OCI-LY7 (cell line): ENCODE measurements around the gene COX8A.

ENCODE experiments used
- EZH2phosphoT487 ChIP-seq: fragments of 200-600 bp; sonication (generic); IDR thresholded peaks from 2 replicates; pipeline ENCODE4 v1.6.1; 2018; ENCODE audit warnings: low read depth, borderline replicate concordance, mild to moderate bottlenecking, mixed run types, antibody characterized with exemption, low read length, moderate library complexity, mixed read lengths
- TF ChIP-seq, protein P1 (sequence below): fragments of 200-600 bp; sonication (generic); conservative IDR thresholded peaks from 2 replicates; pipeline ENCODE4 v1.5.1; 2014; ENCODE audit warnings: mild to moderate bottlenecking, antibody characterized with exemption, low read length, moderate library complexity, mixed read lengths

DNA sequence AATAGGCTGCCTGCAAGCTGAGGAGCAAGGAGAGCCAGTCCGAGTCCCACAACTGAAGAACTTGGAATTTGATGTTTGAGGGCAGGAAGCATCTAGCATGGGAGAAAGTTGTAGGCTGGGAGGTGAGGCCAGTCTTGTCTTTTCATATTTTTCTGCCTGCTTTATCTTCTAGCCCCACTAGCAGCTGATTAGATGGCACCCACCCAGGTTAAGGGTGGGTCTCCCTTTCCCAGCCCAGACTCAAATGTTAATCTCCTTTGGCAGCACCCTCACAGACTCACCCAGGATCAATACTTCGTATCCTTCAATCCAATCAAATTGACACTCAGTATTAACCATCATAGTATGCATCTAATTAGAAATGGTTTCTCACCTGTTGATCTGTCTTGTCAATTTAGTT lies 5.0 kb upstream of the COX8A start:
- TF ChIP-seq, protein P1, sequence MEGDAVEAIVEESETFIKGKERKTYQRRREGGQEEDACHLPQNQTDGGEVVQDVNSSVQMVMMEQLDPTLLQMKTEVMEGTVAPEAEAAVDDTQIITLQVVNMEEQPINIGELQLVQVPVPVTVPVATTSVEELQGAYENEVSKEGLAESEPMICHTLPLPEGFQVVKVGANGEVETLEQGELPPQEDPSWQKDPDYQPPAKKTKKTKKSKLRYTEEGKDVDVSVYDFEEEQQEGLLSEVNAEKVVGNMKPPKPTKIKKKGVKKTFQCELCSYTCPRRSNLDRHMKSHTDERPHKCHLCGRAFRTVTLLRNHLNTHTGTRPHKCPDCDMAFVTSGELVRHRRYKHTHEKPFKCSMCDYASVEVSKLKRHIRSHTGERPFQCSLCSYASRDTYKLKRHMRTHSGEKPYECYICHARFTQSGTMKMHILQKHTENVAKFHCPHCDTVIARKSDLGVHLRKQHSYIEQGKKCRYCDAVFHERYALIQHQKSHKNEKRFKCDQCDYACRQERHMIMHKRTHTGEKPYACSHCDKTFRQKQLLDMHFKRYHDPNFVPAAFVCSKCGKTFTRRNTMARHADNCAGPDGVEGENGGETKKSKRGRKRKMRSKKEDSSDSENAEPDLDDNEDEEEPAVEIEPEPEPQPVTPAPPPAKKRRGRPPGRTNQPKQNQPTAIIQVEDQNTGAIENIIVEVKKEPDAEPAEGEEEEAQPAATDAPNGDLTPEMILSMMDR, result no peak
- TF ChIP-seq EZH2phosphoT487, result no peak
